Measurements from ENCODE around the gene TMEM108.

DNA sequence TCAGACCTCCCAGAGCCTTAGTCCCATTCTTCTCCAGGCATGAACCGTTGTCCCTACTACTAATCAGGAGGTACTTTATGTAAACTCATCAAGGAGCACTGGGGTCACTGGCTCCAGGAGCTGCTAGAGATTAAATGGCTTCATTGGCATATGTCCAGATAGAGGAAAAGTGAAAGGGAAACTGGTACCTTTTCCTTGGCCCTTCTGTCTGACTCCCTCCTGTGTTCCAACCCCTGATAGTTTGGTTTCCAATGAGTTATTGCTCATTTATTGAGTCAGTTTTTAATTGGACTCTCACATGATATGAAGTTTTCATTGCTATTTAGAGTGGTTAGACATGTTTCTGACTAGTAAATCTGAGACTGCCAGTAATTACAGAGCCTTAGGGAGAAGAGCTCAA, 231.2 kb downstream of the TMEM108 start:
- TF ChIP-seq ZFX (IDR thresholded peaks at IDR 0.05), result no peak
- TF ChIP-seq, protein P1, sequence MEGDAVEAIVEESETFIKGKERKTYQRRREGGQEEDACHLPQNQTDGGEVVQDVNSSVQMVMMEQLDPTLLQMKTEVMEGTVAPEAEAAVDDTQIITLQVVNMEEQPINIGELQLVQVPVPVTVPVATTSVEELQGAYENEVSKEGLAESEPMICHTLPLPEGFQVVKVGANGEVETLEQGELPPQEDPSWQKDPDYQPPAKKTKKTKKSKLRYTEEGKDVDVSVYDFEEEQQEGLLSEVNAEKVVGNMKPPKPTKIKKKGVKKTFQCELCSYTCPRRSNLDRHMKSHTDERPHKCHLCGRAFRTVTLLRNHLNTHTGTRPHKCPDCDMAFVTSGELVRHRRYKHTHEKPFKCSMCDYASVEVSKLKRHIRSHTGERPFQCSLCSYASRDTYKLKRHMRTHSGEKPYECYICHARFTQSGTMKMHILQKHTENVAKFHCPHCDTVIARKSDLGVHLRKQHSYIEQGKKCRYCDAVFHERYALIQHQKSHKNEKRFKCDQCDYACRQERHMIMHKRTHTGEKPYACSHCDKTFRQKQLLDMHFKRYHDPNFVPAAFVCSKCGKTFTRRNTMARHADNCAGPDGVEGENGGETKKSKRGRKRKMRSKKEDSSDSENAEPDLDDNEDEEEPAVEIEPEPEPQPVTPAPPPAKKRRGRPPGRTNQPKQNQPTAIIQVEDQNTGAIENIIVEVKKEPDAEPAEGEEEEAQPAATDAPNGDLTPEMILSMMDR (IDR thresholded peaks at IDR 0.05 in 2 of 3, conservative IDR thresholded peaks at IDR 0.05 in 1 of 3; ENCODE audit: borderline replicate concordance in 1 of 3, insufficient read depth in 1 of 3, low read depth in 2 of 3, low read length in 2 of 3), result no peak
- no peak for TF ChIP-seq POLR2A (IDR thresholded peaks at IDR 0.05; ENCODE audit: borderline replicate concordance, extremely low read depth, insufficient read depth, insufficient read length)
